Activated naive CD8-positive, alpha-beta T cell treated with anti-CD3 and anti-CD28 coated beads, Interleukin-2, amount 10 ng/mL, durations not matched to agents 7 days and 5 days (primary cell): ENCODE results near the gene TGM2. TPM values are rescaled to one million over a fixed set of nuclear protein-coding genes. Genes with fewer than 3 reads are reported as not detected.

Experiments used
- ATAC-seq: fragments of 150-1000 bp; cut with Tn5 transposase; one replicate; pipeline ENCODE4 v1.10.0; 2021; ENCODE audit warnings: low read depth, moderate library complexity
- POLR2A ChIA-PET: fragments of 350-600 bp; sonication (Branson Sonifier 250); formaldehyde crosslinking; loops from one replicate; lab custom pipeline; 2021; ENCODE audit warnings: antibody characterized with exemption; lab: Charles Lee
- DNase-seq: peaks from one replicate; pipeline ENCODE4 v3.0.0; 2021
- H3K27ac Mint-ChIP-seq: one replicate; pipeline ENCODE4 v1.8.0; 2022; ENCODE audit warnings: mild to moderate bottlenecking, mixed read lengths
- H3K27me3 Mint-ChIP-seq: one replicate; pipeline ENCODE4 v1.8.0; 2022; ENCODE audit warnings: mild to moderate bottlenecking, moderate library complexity, mixed read lengths
- H3K36me3 Mint-ChIP-seq: one replicate; pipeline ENCODE4 v1.8.0; 2021; ENCODE audit warnings: mild to moderate bottlenecking, mixed read lengths
- H3K4me1 Mint-ChIP-seq: one replicate; pipeline ENCODE4 v1.8.0; 2021; ENCODE audit warnings: mixed read lengths
- H3K4me3 Mint-ChIP-seq: one replicate; pipeline ENCODE4 v1.8.0; 2022; ENCODE audit warnings: mild to moderate bottlenecking, moderate library complexity, mixed read lengths
- H3K9me3 Mint-ChIP-seq: one replicate; pipeline ENCODE4 v1.8.0; 2021; ENCODE audit warnings: mixed read lengths
- total RNA-seq, 2 experiments: library from RNA; stranded (reverse); gene quantifications; one replicate each; pipeline ENCODE4 v1.2.3, GENCODE V29; 2021

Gene TGM2
- total RNA-seq, 2 experiments from 2014 or later: 0.43 to 0.50 TPM

- POLR2A ChIA-PET: no interaction called here
- Mint-ChIP-seq H3K27ac (no peak overlapping the region), H3K4me1 (no peaks in the 10 kb centered on the region), H3K36me3 (no peaks in the 10 kb centered on the region), H3K27me3 (peaks cover 4% of the 10 kb centered on the region), H3K9me3 (peaks cover 2% of the 10 kb centered on the region), H3K4me3 (no peak overlapping the region)
- ATAC-seq (no peak), DNase-seq (no peak)
Measured at GRCh38 chr20:38194971-38195504, 30.0 kb upstream of the TGM2 start.

- Mint-ChIP-seq H3K9me3 (peaks cover 2% of the 10 kb centered on the region), H3K27me3 (peaks cover 4% of the 10 kb centered on the region), H3K27ac (no peak overlapping the region), H3K4me1 (no peaks in the 10 kb centered on the region), H3K36me3 (no peaks in the 10 kb centered on the region), H3K4me3 (no peak overlapping the region)
- ATAC-seq: no peak
- POLR2A ChIA-PET: no interaction called here
- no peak for DNase-seq
Measured at GRCh38 chr20:38193586-38194105, 28.6 kb upstream of the TGM2 start.

GRCh38 chr20:38192323-38192885 lies 27.3 kb upstream of the TGM2 start:
- H3K4me1 Mint-ChIP-seq: no peaks in the 10 kb centered on the region
- peaks cover 4% of the 10 kb centered on the region for H3K27me3 Mint-ChIP-seq
- no peak overlapping the region for H3K27ac Mint-ChIP-seq
- DNase-seq: no peak
- ATAC-seq: no peak
- POLR2A ChIA-PET: no interaction called here
- H3K9me3 Mint-ChIP-seq: peaks cover 2% of the 10 kb centered on the region
- no peaks in the 10 kb centered on the region for H3K36me3 Mint-ChIP-seq
- no peak overlapping the region for H3K4me3 Mint-ChIP-seq

- no peaks in the 10 kb centered on the region for H3K4me1 Mint-ChIP-seq
- H3K9me3 Mint-ChIP-seq: peaks cover 2% of the 10 kb centered on the region
- H3K4me3 Mint-ChIP-seq: no peak overlapping the region
- no peak overlapping the region for H3K27ac Mint-ChIP-seq
- DNase-seq (no peak), ATAC-seq (no peak)
- POLR2A ChIA-PET: no interaction called here
- H3K36me3 Mint-ChIP-seq: no peaks in the 10 kb centered on the region
- peaks cover 8% of the 10 kb centered on the region for H3K27me3 Mint-ChIP-seq
Measured at GRCh38 chr20:38191654-38192053, 26.6 kb upstream of the TGM2 start.

- no peak for DNase-seq
Measured at GRCh38 chr20:38190936-38191371, 25.9 kb upstream of the TGM2 start.

GRCh38 chr20:38190166-38190565 lies 25.1 kb upstream of the TGM2 start:
- H3K27me3 Mint-ChIP-seq: peaks cover 16% of the 10 kb centered on the region
- no peak overlapping the region for H3K27ac Mint-ChIP-seq
- peaks cover 2% of the 10 kb centered on the region for H3K9me3 Mint-ChIP-seq
- H3K4me1 Mint-ChIP-seq: no peaks in the 10 kb centered on the region
- H3K4me3 Mint-ChIP-seq: no peak overlapping the region
- no peak for ATAC-seq
- DNase-seq: no peak
- POLR2A ChIA-PET: no interaction called here
- H3K36me3 Mint-ChIP-seq: no peaks in the 10 kb centered on the region

More at GRCh38 chr20:38190936-38191371, 25.9 kb upstream of the TGM2 start:
- POLR2A ChIA-PET: no interaction called here
- H3K36me3 Mint-ChIP-seq: no peaks in the 10 kb centered on the region
- H3K9me3 Mint-ChIP-seq: peaks cover 2% of the 10 kb centered on the region
- no peak overlapping the region for H3K4me3 Mint-ChIP-seq
- no peak for ATAC-seq
- no peaks in the 10 kb centered on the region for H3K4me1 Mint-ChIP-seq
- no peak overlapping the region for H3K27ac Mint-ChIP-seq
- peaks cover 9% of the 10 kb centered on the region for H3K27me3 Mint-ChIP-seq

GRCh38 chr20:38187517-38187916 lies 22.4 kb upstream of the TGM2 start:
- no peaks in the 10 kb centered on the region for H3K4me1 Mint-ChIP-seq
- ATAC-seq: no peak
- H3K9me3 Mint-ChIP-seq: no peaks in the 10 kb centered on the region
- POLR2A ChIA-PET: no interaction called here
- H3K27ac Mint-ChIP-seq: no peak overlapping the region
- DNase-seq: no peak
- peaks cover 30% of the 10 kb centered on the region for H3K27me3 Mint-ChIP-seq
- H3K4me3 Mint-ChIP-seq: no peak overlapping the region
- H3K36me3 Mint-ChIP-seq: no peaks in the 10 kb centered on the region

- DNase-seq (no peak), ATAC-seq (no peak)
- Mint-ChIP-seq H3K4me3 (no peak overlapping the region), H3K9me3 (no peaks in the 10 kb centered on the region), H3K27me3 (peaks cover 34% of the 10 kb centered on the region), H3K27ac (no peak overlapping the region), H3K36me3 (no peaks in the 10 kb centered on the region), H3K4me1 (no peaks in the 10 kb centered on the region)
- POLR2A ChIA-PET: no interaction called here
Measured at GRCh38 chr20:38186788-38187221, 21.7 kb upstream of the TGM2 start.

GRCh38 chr20:38184101-38184500 lies 19.0 kb upstream of the TGM2 start:
- Mint-ChIP-seq H3K27ac (no peak overlapping the region), H3K36me3 (no peaks in the 10 kb centered on the region), H3K9me3 (no peaks in the 10 kb centered on the region), H3K27me3 (peaks cover 38% of the 10 kb centered on the region), H3K4me3 (no peak overlapping the region), H3K4me1 (no peaks in the 10 kb centered on the region)
- ATAC-seq (no peak), DNase-seq (no peak)
- POLR2A ChIA-PET: no interaction called here

- ATAC-seq (no peak), DNase-seq (no peak)
- Mint-ChIP-seq H3K36me3 (no peaks in the 10 kb centered on the region), H3K4me3 (no peak overlapping the region), H3K27ac (no peak overlapping the region), H3K27me3 (peaks cover 32% of the 10 kb centered on the region), H3K9me3 (no peaks in the 10 kb centered on the region), H3K4me1 (no peaks in the 10 kb centered on the region)
- POLR2A ChIA-PET: no interaction called here
Measured at GRCh38 chr20:38181971-38182370, 16.9 kb upstream of the TGM2 start.

GRCh38 chr20:38181207-38181801 lies 16.2 kb upstream of the TGM2 start:
- ATAC-seq (no peak), DNase-seq (no peak)
- H3K27ac Mint-ChIP-seq: no peak overlapping the region
- POLR2A ChIA-PET: no interaction called here
- peaks cover 32% of the 10 kb centered on the region for H3K27me3 Mint-ChIP-seq
- H3K4me1 Mint-ChIP-seq: no peaks in the 10 kb centered on the region
- no peaks in the 10 kb centered on the region for H3K9me3 Mint-ChIP-seq
- H3K4me3 Mint-ChIP-seq: no peak overlapping the region
- no peaks in the 10 kb centered on the region for H3K36me3 Mint-ChIP-seq

GRCh38 chr20:38180781-38181180 lies 15.7 kb upstream of the TGM2 start:
- DNase-seq (no peak), ATAC-seq (no peak)
- no peaks in the 10 kb centered on the region for H3K9me3 Mint-ChIP-seq
- no peaks in the 10 kb centered on the region for H3K36me3 Mint-ChIP-seq
- no peaks in the 10 kb centered on the region for H3K4me1 Mint-ChIP-seq
- no peak overlapping the region for H3K27ac Mint-ChIP-seq
- peaks cover 29% of the 10 kb centered on the region for H3K27me3 Mint-ChIP-seq
- no peak overlapping the region for H3K4me3 Mint-ChIP-seq
- POLR2A ChIA-PET: no interaction called here

- DNase-seq: no peak
- no peaks in the 10 kb centered on the region for H3K9me3 Mint-ChIP-seq
- ATAC-seq: no peak
- H3K4me3 Mint-ChIP-seq: no peak overlapping the region
- POLR2A ChIA-PET: no interaction called here
- no peaks in the 10 kb centered on the region for H3K36me3 Mint-ChIP-seq
- H3K27ac Mint-ChIP-seq: no peak overlapping the region
- peaks cover under 1% of the 10 kb centered on the region for H3K4me1 Mint-ChIP-seq
- H3K27me3 Mint-ChIP-seq: peaks cover 24% of the 10 kb centered on the region
Measured at GRCh38 chr20:38179846-38180245, 14.8 kb upstream of the TGM2 start.

- ATAC-seq: no peak
Measured at GRCh38 chr20:38178581-38178980, 13.5 kb upstream of the TGM2 start.

More at GRCh38 chr20:38178581-38178980, 13.5 kb upstream of the TGM2 start:
- Mint-ChIP-seq H3K4me3 (no peak overlapping the region), H3K27ac (no peak overlapping the region), H3K27me3 (peaks cover 18% of the 10 kb centered on the region), H3K4me1 (peaks cover 2% of the 10 kb centered on the region), H3K9me3 (no peaks in the 10 kb centered on the region), H3K36me3 (no peaks in the 10 kb centered on the region)
- POLR2A ChIA-PET: no interaction called here
- no peak for DNase-seq
